Testis (tissue), 3 donors: ENCODE data around the gene FBXW5. TPM values are rescaled to one million over a fixed set of nuclear protein-coding genes. Genes with fewer than 3 reads are reported as not detected.

Source experiments
- DNase-seq: peaks from one replicate; pipeline ENCODE4 v3.0.0-alpha.2; 2019
- H3K27ac ChIP-seq, 2 donors: fragments of 200-600 bp; sonication (generic); one replicate each; pipeline ENCODE4 v1.5.1; 2019
- H3K27me3 ChIP-seq: fragments of 200-600 bp; sonication (generic); one replicate; pipeline ENCODE4 v1.5.1; 2019
- H3K36me3 ChIP-seq: fragments of 200-600 bp; sonication (generic); one replicate; pipeline ENCODE4 v1.5.1; 2017; ENCODE audit warnings: low read depth; ENCODE audit errors: missing control alignments
- H3K4me1 ChIP-seq: fragments of 200-600 bp; sonication (generic); one replicate; pipeline ENCODE4 v1.5.1; 2019
- H3K4me3 ChIP-seq, 2 donors: fragments of 200-600 bp; sonication (generic); one replicate each; pipeline ENCODE4 v1.5.1; 2017 to 2019
- H3K9me3 ChIP-seq: fragments of 200-600 bp; sonication (generic); one replicate; pipeline ENCODE4 v1.5.1; 2017
- POLR2A ChIP-seq: fragments of 450-650 bp; IDR thresholded peaks from one replicate; pipeline ENCODE4 v1.6.1; 2017; ENCODE audit warnings: antibody characterized with exemption, mild to moderate bottlenecking, moderate library complexity
- WGBS, 2 donors: methylation state at CpG; one replicate each; pipeline ENCODE4 v1.1.5; 2018; 5-methylcytosine and 5-hydroxymethylcytosine counted together
- intact Hi-C: fragments of 100-400 bp; cut with DNase I; formaldehyde crosslinking; loops from one replicate; pipeline ENCODE4 v1.15.1; 2023; ENCODE audit warnings: low total_unique reads
- polyA plus RNA-seq: library from polyadenylated mRNA; stranded (reverse); fragments of 350-450 nt; fragmentation: Illumina TruSeq; extraction: RNeasy Lipid Tissue Mini Kit (QIAGEN cat#74804); gene quantifications from one replicate; pipeline ENCODE4 v1.2.3, GENCODE V29; 2014; ENCODE audit warnings: low read depth, low replicate concordance; ENCODE audit not compliant: insufficient read depth
- total RNA-seq, 2 donors: library from RNA; depleted of rRNA; stranded (reverse); fragments of >200 nt; gene quantifications; one replicate each; pipeline ENCODE4 v1.2.3, GENCODE V29; 2016
- TF ChIP-seq, protein P1 (sequence below), 3 experiments: fragments of 450-650 bp in 2 of 3; fragments of 200-600 bp in 1 of 3; sonication (generic) in 1 of 3; IDR thresholded peaks; one replicate each; pipeline ENCODE4 v1.5.1; 2016 to 2019; ENCODE audit warnings: antibody characterized with exemption in 3 of 3, mild to moderate bottlenecking in 2 of 3, moderate library complexity in 1 of 3

FBXW5 gene
- total and polyA plus RNA-seq, 3 donors from 2014 or later: 452 to 749 (median 509) TPM

DNA sequence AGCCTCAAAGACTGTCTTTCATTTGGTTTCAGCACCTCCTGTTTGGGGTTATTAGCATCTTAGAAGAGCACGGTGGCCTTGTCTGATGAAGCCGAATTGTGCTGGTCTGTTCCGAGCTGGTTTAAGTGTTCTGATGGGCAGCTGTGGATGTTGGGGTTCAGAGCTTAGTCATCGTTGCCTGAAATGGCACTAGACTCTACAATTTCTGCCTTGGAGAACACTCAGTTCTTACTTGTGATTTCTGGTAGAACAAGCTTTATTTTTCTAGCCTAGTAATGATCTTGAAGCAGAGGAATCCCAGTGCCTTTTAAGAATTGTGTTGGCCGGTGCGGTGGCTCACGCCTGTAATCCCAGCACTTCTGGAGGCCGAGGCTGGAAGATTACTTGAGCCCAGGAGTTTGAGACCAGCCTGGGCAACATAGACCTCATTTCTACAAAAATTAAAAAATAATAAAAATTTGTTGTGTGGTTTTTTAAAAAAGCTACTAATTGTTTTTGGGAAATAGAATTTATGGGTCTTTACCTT is 7.8 kb downstream of the FBXW5 start:
- no peak for TF ChIP-seq POLR2A
- TF ChIP-seq, protein P1, sequence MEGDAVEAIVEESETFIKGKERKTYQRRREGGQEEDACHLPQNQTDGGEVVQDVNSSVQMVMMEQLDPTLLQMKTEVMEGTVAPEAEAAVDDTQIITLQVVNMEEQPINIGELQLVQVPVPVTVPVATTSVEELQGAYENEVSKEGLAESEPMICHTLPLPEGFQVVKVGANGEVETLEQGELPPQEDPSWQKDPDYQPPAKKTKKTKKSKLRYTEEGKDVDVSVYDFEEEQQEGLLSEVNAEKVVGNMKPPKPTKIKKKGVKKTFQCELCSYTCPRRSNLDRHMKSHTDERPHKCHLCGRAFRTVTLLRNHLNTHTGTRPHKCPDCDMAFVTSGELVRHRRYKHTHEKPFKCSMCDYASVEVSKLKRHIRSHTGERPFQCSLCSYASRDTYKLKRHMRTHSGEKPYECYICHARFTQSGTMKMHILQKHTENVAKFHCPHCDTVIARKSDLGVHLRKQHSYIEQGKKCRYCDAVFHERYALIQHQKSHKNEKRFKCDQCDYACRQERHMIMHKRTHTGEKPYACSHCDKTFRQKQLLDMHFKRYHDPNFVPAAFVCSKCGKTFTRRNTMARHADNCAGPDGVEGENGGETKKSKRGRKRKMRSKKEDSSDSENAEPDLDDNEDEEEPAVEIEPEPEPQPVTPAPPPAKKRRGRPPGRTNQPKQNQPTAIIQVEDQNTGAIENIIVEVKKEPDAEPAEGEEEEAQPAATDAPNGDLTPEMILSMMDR (IDR thresholded peaks at IDR 0.05): no peak
- intact Hi-C loops: no loop called here
- 59 to 65% methylated on average over 8 of the region's 8 CpGs for WGBS, 2 donors

DNA sequence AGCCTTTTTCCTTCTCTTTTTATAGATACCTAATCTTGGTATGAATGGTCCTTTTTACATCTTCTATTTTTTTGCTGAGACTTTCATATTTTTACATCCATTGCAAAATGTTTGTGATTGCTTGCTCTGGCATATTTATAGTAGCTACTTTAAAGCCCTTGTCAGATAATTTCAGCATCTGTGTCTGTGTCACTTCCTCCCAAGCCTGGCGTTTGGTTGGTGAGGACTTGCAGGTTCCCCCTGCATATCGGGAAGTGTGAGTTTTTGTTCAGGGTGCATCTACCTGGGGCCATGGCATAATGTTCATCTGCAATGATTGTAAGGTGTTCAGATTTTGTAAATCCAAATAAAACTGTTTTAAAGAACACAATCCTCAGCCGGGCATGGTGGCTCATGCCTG is 8.9 kb downstream of the FBXW5 start:
- H3K36me3 ChIP-seq: no peaks in the 10 kb centered on the region
- WGBS, 2 donors: 85 to 91% methylated on average over 3 of the region's 3 CpGs
- intact Hi-C loops: no loop called here
- no peak for DNase-seq
- H3K4me3 ChIP-seq: no peak overlapping the region
- no peaks in the 10 kb centered on the region for H3K9me3 ChIP-seq
- H3K27ac ChIP-seq: no peak overlapping the region
- H3K27me3 ChIP-seq: no peaks in the 10 kb centered on the region
- H3K4me1 ChIP-seq: peaks cover 4% of the 10 kb centered on the region
- TF ChIP-seq, protein P1 (IDR thresholded peaks at IDR 0.05): no peak
- no peak for TF ChIP-seq POLR2A

More for the DNA sequence above, 7.8 kb downstream of the FBXW5 start:
- no peak overlapping the region for H3K4me3 ChIP-seq
- no peak overlapping the region for H3K27ac ChIP-seq
- H3K36me3 ChIP-seq: no peaks in the 10 kb centered on the region
- no peaks in the 10 kb centered on the region for H3K9me3 ChIP-seq
- H3K27me3 ChIP-seq: no peaks in the 10 kb centered on the region
- peaks cover 4% of the 10 kb centered on the region for H3K4me1 ChIP-seq
- DNase-seq: no peak

DNA sequence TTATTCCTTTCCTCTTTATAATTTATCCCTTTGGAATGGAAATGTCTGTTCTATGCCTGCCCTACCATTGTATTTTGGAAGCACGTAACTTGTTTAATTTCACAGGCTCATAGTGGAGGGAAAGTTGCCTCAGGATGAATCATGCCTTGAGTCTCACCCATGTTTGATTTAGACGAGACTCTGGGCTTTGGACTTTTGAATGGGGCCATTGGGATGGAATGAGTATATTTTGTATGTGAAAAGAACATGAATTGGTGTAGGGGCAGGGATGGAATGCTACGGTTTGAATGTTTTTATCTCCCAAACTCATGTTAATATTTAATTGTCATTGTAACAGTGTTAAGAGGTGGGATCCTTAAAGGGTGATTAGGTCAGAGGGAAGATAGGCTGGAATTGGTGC is 10.3 kb downstream of the FBXW5 start:
- Histone ChIP-seq H3K27ac (no peak overlapping the region), H3K9me3 (no peaks in the 10 kb centered on the region), H3K27me3 (no peaks in the 10 kb centered on the region), H3K4me1 (no peaks in the 10 kb centered on the region), H3K4me3 (no peak overlapping the region), H3K36me3 (no peaks in the 10 kb centered on the region)
- DNase-seq: no peak
- WGBS, 2 donors: 89 to 93% methylated on average over 3 of the region's 3 CpGs
- TF ChIP-seq POLR2A: no peak
- intact Hi-C loops: no loop called here

DNA sequence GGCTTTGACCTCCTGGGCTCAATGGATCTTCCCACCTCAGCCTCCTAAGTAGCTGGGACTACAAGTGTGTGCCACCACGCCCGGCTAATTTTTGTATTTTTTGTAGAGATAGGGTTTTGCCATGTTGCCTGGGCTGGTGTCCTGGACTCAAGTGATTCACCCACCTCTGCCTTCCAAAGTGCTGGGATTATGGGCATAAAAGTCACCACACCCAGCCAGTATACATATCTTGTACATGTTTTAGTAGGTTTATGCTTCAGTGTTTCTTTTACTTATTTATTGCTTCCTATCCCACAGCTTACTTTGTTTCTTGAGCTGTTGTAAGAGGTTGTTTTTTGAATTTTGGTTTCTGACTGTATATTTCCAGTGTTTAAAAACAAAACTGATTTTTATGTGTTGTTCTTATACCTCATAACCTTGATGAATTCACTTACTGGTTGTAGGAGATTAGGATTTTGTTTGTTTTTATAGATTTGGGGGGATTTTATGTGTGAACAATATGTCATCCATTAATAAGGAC is 12.9 kb downstream of the FBXW5 start:
- H3K27ac ChIP-seq: no peak overlapping the region
- intact Hi-C loops: no loop called here
- H3K4me3 ChIP-seq: no peak overlapping the region
- TF ChIP-seq, protein P1 (IDR thresholded peaks at IDR 0.05): no peak
- no peak for TF ChIP-seq POLR2A
- H3K4me1 ChIP-seq: no peaks in the 10 kb centered on the region
- DNase-seq: no peak
- 96 to 100% methylated on average over 2 of the region's 2 CpGs for WGBS, 2 donors
- no peaks in the 10 kb centered on the region for H3K9me3 ChIP-seq
- no peaks in the 10 kb centered on the region for H3K27me3 ChIP-seq
- H3K36me3 ChIP-seq: no peaks in the 10 kb centered on the region

DNA sequence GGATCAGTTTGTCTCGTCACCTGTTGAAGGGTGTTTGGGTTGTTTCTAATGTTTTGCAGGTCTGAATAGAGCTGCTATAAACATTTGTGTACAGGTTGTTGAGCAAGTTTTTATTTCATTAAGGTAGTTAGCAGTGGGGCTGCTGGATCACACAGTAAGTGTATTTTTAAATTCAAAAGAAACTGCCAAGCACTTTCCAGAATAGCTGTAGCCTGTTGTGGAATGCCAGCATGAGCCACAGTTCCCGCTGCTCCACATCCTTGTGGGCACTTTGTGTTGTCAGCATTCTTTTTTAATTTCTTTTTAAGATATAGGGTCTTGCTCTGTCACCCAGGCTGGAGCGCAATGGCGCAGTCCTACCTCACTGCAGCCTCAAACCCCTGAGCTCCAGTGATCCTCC is 14.5 kb downstream of the FBXW5 start:
- Histone ChIP-seq H3K4me1 (no peaks in the 10 kb centered on the region), H3K27ac (no peak overlapping the region), H3K9me3 (no peaks in the 10 kb centered on the region), H3K4me3 (no peak overlapping the region), H3K36me3 (no peaks in the 10 kb centered on the region), H3K27me3 (no peaks in the 10 kb centered on the region)
- TF ChIP-seq, protein P1 (IDR thresholded peaks at IDR 0.05): no peak
- no peak for TF ChIP-seq POLR2A
- DNase-seq: no peak
- intact Hi-C loops: no loop called here
- 96 to 97% methylated on average over 4 of the region's 4 CpGs for WGBS, 2 donors
